ENCODE results near the gene TNIK. TPM values are rescaled to one million over a fixed set of nuclear protein-coding genes. Genes with fewer than 3 reads are reported as not detected.
"Not testable (repeated sequence)": the region's sequence is repeated elsewhere in the genome, so short reads cannot be mapped to it uniquely, and the experiment has no call there.

TNIK gene
- total RNA-seq, 3 donors from 2014 or later, result 12.9 to 15.4 (median 13.5) TPM

GRCh38 chr3:171248426-171249111, 211.6 kb downstream of the TNIK start:
- DNase-seq (no peak), ATAC-seq (peak; percentile 87)
- H3K4me3 Mint-ChIP-seq, result no peak overlapping the region

GRCh38 chr3:171245796-171246765, 214.1 kb downstream of the TNIK start:
- DNase-seq, result no peak
- Mint-ChIP-seq H3K27me3 (ENCODE audit: low read depth) (no peaks in the 10 kb centered on the region), H3K9me3 (peaks cover 3% of the 10 kb centered on the region), H3K4me1 (ENCODE audit: low read depth) (peaks cover 4% of the 10 kb centered on the region), H3K4me3 (no peak overlapping the region), H3K36me3 (ENCODE audit: insufficient read depth) (no peaks in the 10 kb centered on the region)
- no peak for ATAC-seq

More at GRCh38 chr3:171248426-171249111, 211.6 kb downstream of the TNIK start:
- peaks cover 22% of the 10 kb centered on the region for H3K4me1 Mint-ChIP-seq (ENCODE audit: low read depth)
- H3K36me3 Mint-ChIP-seq (ENCODE audit: insufficient read depth), result peaks cover 4% of the 10 kb centered on the region
- H3K27me3 Mint-ChIP-seq (ENCODE audit: low read depth), result no peaks in the 10 kb centered on the region
- no peaks in the 10 kb centered on the region for H3K9me3 Mint-ChIP-seq

GRCh38 chr3:171242951-171243350, 217.3 kb downstream of the TNIK start:
- H3K27me3 Mint-ChIP-seq (ENCODE audit: low read depth), result no peaks in the 10 kb centered on the region
- DNase-seq (no peak), ATAC-seq (no peak)
- H3K9me3 Mint-ChIP-seq, result peaks cover 3% of the 10 kb centered on the region
- no peak overlapping the region for H3K4me3 Mint-ChIP-seq
- peaks cover 6% of the 10 kb centered on the region for H3K36me3 Mint-ChIP-seq (ENCODE audit: insufficient read depth)
- peaks cover 6% of the 10 kb centered on the region for H3K4me1 Mint-ChIP-seq (ENCODE audit: low read depth)

GRCh38 chr3:171242170-171242569, 218.0 kb downstream of the TNIK start:
- no peak for ATAC-seq
- H3K36me3 Mint-ChIP-seq (ENCODE audit: insufficient read depth), result peaks cover 6% of the 10 kb centered on the region

GRCh38 chr3:171241655-171242054, 218.6 kb downstream of the TNIK start:
- not testable (repeated sequence) for H3K36me3 Mint-ChIP-seq (ENCODE audit: insufficient read depth); H3K4me3 Mint-ChIP-seq; DNase-seq; H3K9me3 Mint-ChIP-seq; H3K27me3 Mint-ChIP-seq (ENCODE audit: low read depth); H3K4me1 Mint-ChIP-seq (ENCODE audit: low read depth); ATAC-seq

More at GRCh38 chr3:171242170-171242569, 218.0 kb downstream of the TNIK start:
- Mint-ChIP-seq H3K4me1 (ENCODE audit: low read depth) (peaks cover 6% of the 10 kb centered on the region), H3K9me3 (peaks cover 3% of the 10 kb centered on the region), H3K4me3 (no peak overlapping the region), H3K27me3 (ENCODE audit: low read depth) (no peaks in the 10 kb centered on the region)
- no peak for DNase-seq

- Mint-ChIP-seq H3K27me3 (ENCODE audit: low read depth) (no peaks in the 10 kb centered on the region), H3K36me3 (ENCODE audit: insufficient read depth) (peaks cover 7% of the 10 kb centered on the region), H3K4me3 (no peak overlapping the region), H3K4me1 (ENCODE audit: low read depth) (peaks cover 9% of the 10 kb centered on the region), H3K9me3 (peaks cover 3% of the 10 kb centered on the region)
- ATAC-seq, result no peak
- no peak for DNase-seq
Measured at GRCh38 chr3:171240504-171240835, 219.7 kb downstream of the TNIK start.

GRCh38 chr3:171239757-171240503, 220.3 kb downstream of the TNIK start:
- DNase-seq, result no peak
- peaks cover 9% of the 10 kb centered on the region for H3K36me3 Mint-ChIP-seq (ENCODE audit: insufficient read depth)
- H3K27me3 Mint-ChIP-seq (ENCODE audit: low read depth), result no peaks in the 10 kb centered on the region
- H3K4me1 Mint-ChIP-seq (ENCODE audit: low read depth), result peaks cover 13% of the 10 kb centered on the region
- no peak overlapping the region for H3K4me3 Mint-ChIP-seq
- no peak for ATAC-seq
- peaks cover 3% of the 10 kb centered on the region for H3K9me3 Mint-ChIP-seq

- peaks cover 20% of the 10 kb centered on the region for H3K36me3 Mint-ChIP-seq (ENCODE audit: insufficient read depth)
- H3K27me3 Mint-ChIP-seq (ENCODE audit: low read depth), result no peaks in the 10 kb centered on the region
- ATAC-seq (no peak), DNase-seq (no peak)
- H3K4me3 Mint-ChIP-seq, result no peak overlapping the region
- no peaks in the 10 kb centered on the region for H3K9me3 Mint-ChIP-seq
- H3K4me1 Mint-ChIP-seq (ENCODE audit: low read depth), result peaks cover 33% of the 10 kb centered on the region
Measured at GRCh38 chr3:171237009-171237385, 223.2 kb downstream of the TNIK start.

GRCh38 chr3:171236265-171237008, 223.8 kb downstream of the TNIK start:
- H3K27me3 Mint-ChIP-seq (ENCODE audit: low read depth), result no peaks in the 10 kb centered on the region
- ATAC-seq (no peak), DNase-seq (no peak)
- H3K4me3 Mint-ChIP-seq, result no peak overlapping the region
- peaks cover 34% of the 10 kb centered on the region for H3K4me1 Mint-ChIP-seq (ENCODE audit: low read depth)
- H3K36me3 Mint-ChIP-seq (ENCODE audit: insufficient read depth), result peaks cover 20% of the 10 kb centered on the region
- H3K9me3 Mint-ChIP-seq, result no peaks in the 10 kb centered on the region

- Mint-ChIP-seq H3K4me1 (ENCODE audit: low read depth) (peaks cover 45% of the 10 kb centered on the region), H3K36me3 (ENCODE audit: insufficient read depth) (peaks cover 19% of the 10 kb centered on the region), H3K27me3 (ENCODE audit: low read depth) (no peaks in the 10 kb centered on the region), H3K4me3 (no peak overlapping the region), H3K9me3 (no peaks in the 10 kb centered on the region)
- ATAC-seq, result no peak
- DNase-seq, result no peak
Measured at GRCh38 chr3:171234298-171235010, 225.8 kb downstream of the TNIK start.

- peaks cover under 1% of the 10 kb centered on the region for H3K9me3 Mint-ChIP-seq
- ATAC-seq (no peak), DNase-seq (no peak)
- H3K36me3 Mint-ChIP-seq (ENCODE audit: insufficient read depth), result peaks cover 37% of the 10 kb centered on the region
- peaks cover 58% of the 10 kb centered on the region for H3K4me1 Mint-ChIP-seq (ENCODE audit: low read depth)
- H3K27me3 Mint-ChIP-seq (ENCODE audit: low read depth), result no peaks in the 10 kb centered on the region
- no peak overlapping the region for H3K4me3 Mint-ChIP-seq
Measured at GRCh38 chr3:171231361-171231760, 228.8 kb downstream of the TNIK start.

GRCh38 chr3:171230865-171231264, 229.3 kb downstream of the TNIK start:
- DNase-seq (no peak), ATAC-seq (no peak)
- H3K27me3 Mint-ChIP-seq (ENCODE audit: low read depth), result no peaks in the 10 kb centered on the region
- H3K4me1 Mint-ChIP-seq (ENCODE audit: low read depth), result peaks cover 61% of the 10 kb centered on the region
- H3K4me3 Mint-ChIP-seq, result no peak overlapping the region
- peaks cover 4% of the 10 kb centered on the region for H3K9me3 Mint-ChIP-seq
- peaks cover 41% of the 10 kb centered on the region for H3K36me3 Mint-ChIP-seq (ENCODE audit: insufficient read depth)

GRCh38 chr3:171229173-171229572, 231.0 kb downstream of the TNIK start:
- Mint-ChIP-seq H3K36me3 (ENCODE audit: insufficient read depth) (peaks cover 35% of the 10 kb centered on the region), H3K27me3 (ENCODE audit: low read depth) (no peaks in the 10 kb centered on the region), H3K4me3 (no peak overlapping the region), H3K9me3 (peaks cover 8% of the 10 kb centered on the region), H3K4me1 (ENCODE audit: low read depth) (peaks cover 64% of the 10 kb centered on the region)
- ATAC-seq, result peak; percentile 56 to 64
- no peak for DNase-seq
